HG02798 (cell line): ENCODE data around the gene RPH3AL.
"Not testable (repeated sequence)": the region's sequence is repeated elsewhere in the genome, so short reads cannot be mapped to it uniquely, and the experiment has no call there.

Experiments
- ATAC-seq: cut with Tn5 transposase; IDR thresholded peaks from one replicate; pipeline ENCODE4 v1.9.1; 2021; ENCODE audit warnings: mild to moderate bottlenecking; ENCODE audit not compliant: unreplicated experiment, poor library complexity

RPH3AL gene

GRCh38 chr17:285751-286422, 66.7 kb downstream of the RPH3AL start:
- no peak for ATAC-seq

GRCh38 chr17:284676-285355, 67.8 kb downstream of the RPH3AL start:
- no peak for ATAC-seq

GRCh38 chr17:283911-284675, 68.5 kb downstream of the RPH3AL start:
- no peak for ATAC-seq

- no peak for ATAC-seq
Measured at GRCh38 chr17:282912-283882, 69.4 kb downstream of the RPH3AL start.

- no peak for ATAC-seq
Measured at GRCh38 chr17:282000-282911, 70.4 kb downstream of the RPH3AL start.

GRCh38 chr17:281365-281999, 71.1 kb downstream of the RPH3AL start:
- ATAC-seq: no peak

- no peak for ATAC-seq
Measured at GRCh38 chr17:280901-281300, 71.7 kb downstream of the RPH3AL start.

- no peak for ATAC-seq
Measured at GRCh38 chr17:280216-280615, 72.4 kb downstream of the RPH3AL start.

GRCh38 chr17:279776-280175, 72.8 kb downstream of the RPH3AL start:
- no peak for ATAC-seq

GRCh38 chr17:279331-279730, 73.3 kb downstream of the RPH3AL start:
- no peak for ATAC-seq

GRCh38 chr17:278676-279059, 73.9 kb downstream of the RPH3AL start:
- ATAC-seq: no peak

- ATAC-seq: no peak
Measured at GRCh38 chr17:278055-278675, 74.4 kb downstream of the RPH3AL start.

- no peak for ATAC-seq
Measured at GRCh38 chr17:274902-275301, 77.7 kb downstream of the RPH3AL start.

GRCh38 chr17:273981-274832, 78.4 kb downstream of the RPH3AL start:
- ATAC-seq: no peak

- ATAC-seq: not testable (repeated sequence)
Measured at GRCh38 chr17:272856-273255, 79.8 kb downstream of the RPH3AL start.

- not testable (repeated sequence) for ATAC-seq
Measured at GRCh38 chr17:271928-272623, 80.5 kb downstream of the RPH3AL start.
